GM18861 (cell line): ENCODE data around the gene KDM5A.
"Not testable (repeated sequence)": the region's sequence is repeated elsewhere in the genome, so short reads cannot be mapped to it uniquely, and the experiment has no call there.

ENCODE experiments used
- ATAC-seq: cut with Tn5 transposase; IDR thresholded peaks from one replicate; pipeline ENCODE4 v1.9.1; 2021; ENCODE audit not compliant: unreplicated experiment

KDM5A gene

GRCh38 chr12:334125-334524 lies 55.0 kb downstream of the KDM5A start:
- ATAC-seq: no peak

GRCh38 chr12:332581-333205 lies 56.4 kb downstream of the KDM5A start:
- no peak for ATAC-seq

GRCh38 chr12:331287-331686 lies 57.8 kb downstream of the KDM5A start:
- no peak for ATAC-seq

- ATAC-seq: no peak
These were observed 63.2 kb downstream of the KDM5A start for GRCh38 chr12:325906-326305.

GRCh38 chr12:323507-323906 lies 65.6 kb downstream of the KDM5A start:
- no peak for ATAC-seq

- no peak for ATAC-seq
These were observed 67.4 kb downstream of the KDM5A start for GRCh38 chr12:321606-322326.

GRCh38 chr12:318759-319515 lies 70.2 kb downstream of the KDM5A start:
- no peak for ATAC-seq

- ATAC-seq: no peak
These were observed 80.6 kb downstream of the KDM5A start for GRCh38 chr12:308511-308910.

GRCh38 chr12:307406-307805 lies 81.7 kb downstream of the KDM5A start:
- ATAC-seq: no peak

- no peak for ATAC-seq
These were observed 84.3 kb downstream of the KDM5A start for GRCh38 chr12:304805-305204.

GRCh38 chr12:302766-303165 lies 86.4 kb downstream of the KDM5A start:
- not testable (repeated sequence) for ATAC-seq

- ATAC-seq: not testable (repeated sequence)
These were observed 89.0 kb downstream of the KDM5A start for GRCh38 chr12:300166-300565.

- not testable (repeated sequence) for ATAC-seq
These were observed 89.6 kb downstream of the KDM5A start for GRCh38 chr12:299511-299910.

GRCh38 chr12:298059-298458 lies 91.1 kb downstream of the KDM5A start:
- not testable (repeated sequence) for ATAC-seq

- ATAC-seq: no peak
These were observed 94.0 kb downstream of the KDM5A start for GRCh38 chr12:295132-295531.

- ATAC-seq: no peak
These were observed 95.9 kb downstream of the KDM5A start for GRCh38 chr12:293199-293598.

- no peak for ATAC-seq
These were observed 96.9 kb downstream of the KDM5A start for GRCh38 chr12:292186-292585.

GRCh38 chr12:291153-291723 lies 97.9 kb downstream of the KDM5A start:
- ATAC-seq: no peak

- ATAC-seq: no peak
These were observed 100.4 kb downstream of the KDM5A start for GRCh38 chr12:288687-289086.

- no peak for ATAC-seq
These were observed 102.4 kb downstream of the KDM5A start for GRCh38 chr12:286531-287300.

- no peak for ATAC-seq
These were observed 111.1 kb downstream of the KDM5A start for GRCh38 chr12:278046-278445.
